Breast epithelium (tissue), 4 donors: ENCODE data around the gene VEZT. TPM values are rescaled to one million over a fixed set of nuclear protein-coding genes. Genes with fewer than 3 reads are reported as not detected.
A peak's percentile ranks its signal among the peaks of the same experiment; 100 is the strongest.

Experiments
- DNase-seq, 2 donors: peaks; one replicate each; pipeline ENCODE4 v3.0.0-alpha.2; 2019; ENCODE audit warnings: low spot score in 2 of 2
- H3K27ac ChIP-seq, 2 donors: fragments of 200-600 bp; sonication (generic) in 1 of 2; one replicate each; pipeline ENCODE4 v1.5.1; 2016 to 2019; ENCODE audit warnings: mild to moderate bottlenecking in 1 of 2
- H3K27me3 ChIP-seq, 2 donors: fragments of 200-600 bp; sonication (generic) in 1 of 2; one replicate each; pipeline versions ENCODE4 v1.5.1 to v1.6.0; 2017 to 2019; ENCODE audit warnings: control low read depth in 1 of 2, mild to moderate bottlenecking in 1 of 2
- H3K36me3 ChIP-seq: fragments of 200-600 bp; one replicate; pipeline ENCODE4 v1.5.1; 2019
- H3K4me1 ChIP-seq, 2 donors: fragments of 200-600 bp; sonication (generic); one replicate each; pipeline ENCODE4 v1.5.1; 2016 to 2019; ENCODE audit warnings: control low read depth in 1 of 2
- H3K4me3 ChIP-seq, 3 donors: fragments of 200-600 bp; sonication (generic); 1 replicate in 2 of 3; 2 replicates in 1 of 3; pipeline ENCODE4 v1.5.1; 2016 to 2019; ENCODE audit warnings: mild to moderate bottlenecking in 3 of 3, moderate library complexity in 2 of 3
- H3K9me3 ChIP-seq, 2 donors: fragments of 200-600 bp; sonication (generic) in 1 of 2; one replicate each; pipeline ENCODE4 v1.5.1; 2016 to 2019; ENCODE audit warnings: control low read depth in 1 of 2
- CTCF ChIP-seq, 3 donors: fragments of 450-650 bp; IDR thresholded peaks; one replicate each; pipeline ENCODE4 v1.5.1; 2016 to 2017; ENCODE audit warnings: antibody characterized with exemption in 3 of 3, mild to moderate bottlenecking in 3 of 3, moderate library complexity in 3 of 3
- POLR2A ChIP-seq: fragments of 450-650 bp; IDR thresholded peaks from one replicate; pipeline ENCODE4 v1.6.1; 2016; ENCODE audit warnings: antibody characterized with exemption, mild to moderate bottlenecking, moderate library complexity
- POLR2AphosphoS5 ChIP-seq, 3 donors: sonication (generic); formaldehyde crosslinking; IDR thresholded peaks; one replicate each; pipeline ENCODE4 v1.6.1; 2017; ENCODE audit warnings: antibody characterized with exemption in 3 of 3
- intact Hi-C: fragments of 100-400 bp; cut with DNase I; formaldehyde crosslinking; loops from one replicate; pipeline ENCODE4 v1.15.1; 2023; ENCODE audit warnings: low total_unique reads
- total RNA-seq, 3 donors: library from RNA; depleted of rRNA; stranded (reverse); fragments of >200 nt; gene quantifications; one replicate each; pipeline ENCODE4 v1.1.0, GENCODE V29; 2016

The VEZT gene
- total RNA-seq, 3 donors from 2014 or later: 72.8 to 126 (median 73.8) TPM

DNA sequence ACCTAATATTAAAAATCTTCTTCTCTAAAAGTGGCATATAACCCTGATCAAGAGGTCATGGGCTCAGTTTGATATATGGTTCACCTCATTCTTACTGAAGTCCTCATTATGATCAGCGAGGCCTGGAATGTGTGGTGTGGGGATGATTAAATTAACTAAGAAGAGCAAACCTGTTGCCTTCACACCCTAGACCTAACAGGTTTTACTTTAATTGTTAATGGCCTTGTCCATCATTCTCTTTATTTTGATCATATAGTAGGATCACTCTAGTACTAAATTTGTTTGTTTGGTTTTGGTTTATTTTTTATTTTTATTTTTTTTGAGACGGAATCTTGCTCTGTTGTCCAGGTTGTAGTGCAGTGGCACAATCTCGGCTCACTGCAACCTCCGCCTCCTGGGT, 43.5 kb downstream of the VEZT start:
- H3K27me3 ChIP-seq: no peaks in the 10 kb centered on the region
- DNase-seq: no peak
- H3K4me3 ChIP-seq: no peak overlapping the region
- no peak overlapping the region for H3K27ac ChIP-seq
- no peaks in the 10 kb centered on the region for H3K4me1 ChIP-seq
- no peaks in the 10 kb centered on the region for H3K9me3 ChIP-seq
- TF ChIP-seq CTCF (IDR thresholded peaks at IDR 0.05): no peak
- TF ChIP-seq POLR2A: no peak
- no peak for TF ChIP-seq POLR2AphosphoS5 (IDR thresholded peaks at IDR 0.05)
- H3K36me3 ChIP-seq: peaks cover 5% of the 10 kb centered on the region
- intact Hi-C loops: no loop called here

DNA sequence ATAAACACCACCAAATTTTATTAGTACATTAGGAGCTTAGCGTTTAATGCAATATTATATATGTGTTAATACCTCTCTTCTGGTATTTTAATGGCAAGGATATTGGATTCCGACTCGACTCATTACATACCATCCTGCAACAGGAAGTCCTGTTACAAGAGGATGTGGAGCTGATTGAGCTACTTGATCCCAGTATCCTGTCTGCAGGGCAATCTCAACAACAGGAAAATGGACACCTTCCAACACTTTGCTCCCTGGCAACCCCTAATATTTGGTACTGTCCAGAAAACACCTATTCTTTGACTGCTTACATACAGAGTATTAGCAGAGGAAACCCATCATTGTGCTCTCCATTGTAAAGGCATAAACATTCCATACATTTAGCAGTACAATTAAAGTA, 45.2 kb downstream of the VEZT start:
- DNase-seq: no peak
- peak overlapping the region; percentile 20 to 52 for H3K27ac ChIP-seq
- H3K9me3 ChIP-seq: no peaks in the 10 kb centered on the region
- no peaks in the 10 kb centered on the region for H3K36me3 ChIP-seq
- no peaks in the 10 kb centered on the region for H3K4me1 ChIP-seq
- no peaks in the 10 kb centered on the region for H3K27me3 ChIP-seq
- intact Hi-C loops: no loop called here
- no peak overlapping the region for H3K4me3 ChIP-seq
- TF ChIP-seq POLR2A (no peak), CTCF (IDR thresholded peaks at IDR 0.05) (no peak), POLR2AphosphoS5 (IDR thresholded peaks at IDR 0.05) (no peak)

DNA sequence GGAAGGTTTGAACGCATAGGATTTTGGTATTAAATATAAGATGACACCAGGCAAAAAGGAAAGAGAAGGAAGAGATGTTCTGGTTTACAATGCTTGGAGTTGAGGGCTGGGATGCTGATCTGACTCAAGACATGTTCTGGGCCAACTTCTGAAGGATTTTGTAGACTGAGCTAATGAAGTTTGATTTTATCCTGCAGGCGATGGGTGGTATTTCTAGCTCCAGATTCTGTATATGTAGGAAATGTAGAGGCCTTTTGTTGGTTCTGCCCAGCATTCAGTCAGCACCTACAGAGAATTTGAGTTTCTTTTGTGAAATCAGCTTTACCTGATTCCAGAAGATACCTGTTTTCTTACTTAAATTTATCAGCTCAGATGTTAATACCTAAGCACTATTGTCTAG, 48.2 kb downstream of the VEZT start:
- DNase-seq: no peak
- no peaks in the 10 kb centered on the region for H3K36me3 ChIP-seq
- H3K4me3 ChIP-seq: no peak overlapping the region
- intact Hi-C loops: no loop called here
- no peak overlapping the region for H3K27ac ChIP-seq
- H3K4me1 ChIP-seq: no peaks in the 10 kb centered on the region
- TF ChIP-seq POLR2AphosphoS5 (IDR thresholded peaks at IDR 0.05) (no peak), POLR2A (no peak), CTCF (IDR thresholded peaks at IDR 0.05) (no peak)
- no peaks in the 10 kb centered on the region for H3K27me3 ChIP-seq
- no peaks in the 10 kb centered on the region for H3K9me3 ChIP-seq

- TF ChIP-seq POLR2AphosphoS5 (IDR thresholded peaks at IDR 0.05): no peak
- TF ChIP-seq CTCF (IDR thresholded peaks at IDR 0.05): no peak
- no peak for TF ChIP-seq POLR2A
- H3K4me3 ChIP-seq: no peak overlapping the region
- no peaks in the 10 kb centered on the region for H3K27me3 ChIP-seq
- no peaks in the 10 kb centered on the region for H3K9me3 ChIP-seq
- H3K4me1 ChIP-seq: no peaks in the 10 kb centered on the region
- no peaks in the 10 kb centered on the region for H3K36me3 ChIP-seq
- H3K27ac ChIP-seq: no peak overlapping the region
- DNase-seq: no peak
- intact Hi-C loops: no loop called here
Measured at GRCh38 chr12:95266254-95266653, 48.6 kb downstream of the VEZT start.

DNA sequence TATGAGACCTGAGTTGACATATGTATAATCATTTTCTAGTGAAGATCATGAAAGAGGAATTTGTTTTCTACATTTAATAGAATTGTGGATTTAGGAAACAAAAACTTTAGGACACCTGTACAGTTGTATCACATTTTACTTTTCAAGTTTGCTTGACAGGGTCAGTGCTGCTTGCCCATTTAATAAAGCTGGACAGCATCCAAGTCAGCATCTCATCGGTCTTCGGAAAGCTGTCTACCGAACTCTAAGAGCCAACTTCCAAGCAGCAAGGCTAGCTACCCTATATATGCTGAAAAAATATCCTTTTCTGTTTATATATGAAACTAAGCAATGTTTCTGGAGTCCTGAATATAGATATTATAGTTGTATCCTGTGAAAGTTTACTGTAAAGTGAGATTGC, 52.3 kb downstream of the VEZT start:
- TF ChIP-seq CTCF (IDR thresholded peaks at IDR 0.05) (no peak), POLR2A (no peak), POLR2AphosphoS5 (IDR thresholded peaks at IDR 0.05) (no peak)
- Histone ChIP-seq H3K4me1 (no peaks in the 10 kb centered on the region), H3K27me3 (no peaks in the 10 kb centered on the region), H3K36me3 (no peaks in the 10 kb centered on the region), H3K9me3 (no peaks in the 10 kb centered on the region), H3K4me3 (no peak overlapping the region), H3K27ac (no peak overlapping the region)
- no peak for DNase-seq
- intact Hi-C loops: no loop called here
